K562 (cell line): ENCODE measurements around the gene MYO15B. TPM values are rescaled to one million over a fixed set of nuclear protein-coding genes. Genes with fewer than 3 reads are reported as not detected.

Source experiments
- ATAC-seq: fragments of 200-7000 bp; cut with Tn5 transposase; 3 replicates; pipeline ENCODE4 v1.9.1; 2020; ENCODE audit warnings: moderate library complexity
- BruUV-seq: library from RNA; stranded (reverse); fragments of 400-500 nt; replicated peaks from 2 replicates; lab custom pipeline; 2021; lab: Mats Ljungman, UMichigan
- CTCF ChIA-PET: fragments of 300-600 bp; formaldehyde crosslinking; extraction: SDS; loops from one replicate; lab custom pipeline; 2021; ENCODE audit warnings: low intra/inter-chr PET ratio; lab: Yijun Ruan, JAX
- POLR2A ChIA-PET: fragments of 300-600, 350-650 bp; sonication (Branson Sonifier 250); formaldehyde crosslinking; extraction: SDS; loops from one replicate; lab custom pipeline; 2021; ENCODE audit warnings: antibody characterized with exemption, inconsistent platforms; lab: Yijun Ruan, JAX
- DNase-seq, 4 experiments: peaks; one replicate each; pipeline versions ENCODE4 v3.0.0 to v3.0.0-alpha.2; 2011 to 2018; ENCODE audit warnings: low spot score in 3 of 4, mixed read lengths in 3 of 4; ENCODE audit errors: extremely low read depth in 1 of 4
- FAIRE-seq: peaks from 2 replicates; lab custom pipeline; 2011; peaks lifted over from hg19 to GRCh38; lab: Jason Lieb, UNC
- H2AFZ ChIP-seq: 2 replicates; pipeline ENCODE4 v1.6.0; 2011; ENCODE audit warnings: low read depth, low read length, control low read depth, inconsistent platforms
- H3K27ac ChIP-seq: fragments of 200-600 bp; 3 replicates; pipeline ENCODE4 v1.8.0; 2011; ENCODE audit warnings: low read depth, mild to moderate bottlenecking, control low read depth, inconsistent platforms, low read length, moderate library complexity, mixed read lengths; ENCODE audit errors: extremely low read depth
- H3K27me3 ChIP-seq, 2 experiments: fragments of 300-600 bp in 1 of 2; 2 replicates in 1 of 2; 3 replicates in 1 of 2; pipeline versions ENCODE4 v1.6.0 to v1.8.0; 2011; ENCODE audit warnings: inconsistent platforms in 2 of 2, low read length in 2 of 2, mild to moderate bottlenecking in 1 of 2, mixed read lengths in 1 of 2, moderate library complexity in 1 of 2; ENCODE audit not compliant: control insufficient read depth in 2 of 2, insufficient read depth in 2 of 2
- H3K36me3 ChIP-seq: fragments of 300-600 bp; 3 replicates; pipeline ENCODE4 v1.8.0; 2011; ENCODE audit warnings: mild to moderate bottlenecking, low read length, inconsistent platforms; ENCODE audit not compliant: control insufficient read depth, insufficient read depth
- H3K4me1 ChIP-seq, 2 experiments: fragments of 200-600 bp in 1 of 2; replicated peaks in 1 of 2; 2 replicates in 1 of 2; 3 replicates in 1 of 2; pipeline versions ENCODE4 v1.5.1 to v1.8.0; 2011; ENCODE audit warnings: inconsistent platforms in 2 of 2, low read length in 2 of 2, mild to moderate bottlenecking in 1 of 2, mixed read lengths in 1 of 2, moderate library complexity in 1 of 2; ENCODE audit not compliant: control insufficient read depth in 2 of 2, insufficient read depth in 2 of 2
- H3K4me2 ChIP-seq: 2 replicates; pipeline ENCODE4 v1.6.1; 2011; ENCODE audit warnings: low read length, control low read depth, inconsistent platforms, mixed read lengths; ENCODE audit not compliant: insufficient read depth
- H3K4me3 ChIP-seq: fragments of 200-600 bp; sonication (generic), shearing (Covaris generic); 2 replicates; pipeline ENCODE4 v1.5.1; 2016; ENCODE audit warnings: control low read depth, inconsistent platforms
- H3K79me2 ChIP-seq: fragments of 200-600 bp; 3 replicates; pipeline ENCODE4 v1.8.0; 2011; ENCODE audit warnings: low read length, inconsistent platforms; ENCODE audit not compliant: control insufficient read depth, insufficient read depth
- H3K9ac ChIP-seq, 2 experiments: 2 replicates each; pipeline versions ENCODE4 v1.6.0 to v1.6.1; 2011; ENCODE audit warnings: low read depth in 2 of 2, low read length in 2 of 2, control low read depth in 1 of 2, inconsistent platforms in 1 of 2, mild to moderate bottlenecking in 1 of 2, mixed read lengths in 1 of 2; ENCODE audit not compliant: insufficient read depth in 1 of 2
- H3K9me1 ChIP-seq: one replicate; pipeline ENCODE4 v1.6.0; 2011; ENCODE audit warnings: inconsistent platforms, mild to moderate bottlenecking, low read length, moderate library complexity; ENCODE audit not compliant: control insufficient read depth, insufficient read depth
- H3K9me3 ChIP-seq: replicated peaks from 2 replicates; pipeline ENCODE4 v1.5.1; 2011; ENCODE audit warnings: low read depth, low read length, inconsistent platforms; ENCODE audit not compliant: control insufficient read depth, insufficient read depth
- H4K20me1 ChIP-seq: replicated peaks from 2 replicates; pipeline ENCODE4 v1.6.1; 2011; ENCODE audit warnings: low read length, inconsistent platforms, mixed read lengths; ENCODE audit not compliant: control insufficient read depth, insufficient read depth
- CBFA2T2 ChIP-seq: fragments of 450-650 bp; conservative IDR thresholded peaks from 2 replicates; pipeline ENCODE4 v1.6.1; 2017; ENCODE audit warnings: mild to moderate bottlenecking
- SETDB1 ChIP-seq: IDR thresholded peaks from one replicate; pipeline ENCODE4 v1.6.1; 2012; ENCODE audit warnings: low read length, control low read depth, inconsistent platforms
- TCF7 ChIP-seq: sonication (generic); IDR thresholded peaks from 2 replicates; pipeline ENCODE4 v1.6.1; 2016; ENCODE audit warnings: antibody characterized with exemption, borderline replicate concordance
- YBX1 ChIP-seq: fragments of 450-650 bp; IDR thresholded peaks from 2 replicates; pipeline ENCODE4 v1.7.1; 2016; ENCODE audit warnings: mild to moderate bottlenecking
- YY1 ChIP-seq, 3 experiments: IDR thresholded peaks; 2 replicates each; pipeline ENCODE4 v1.6.1; 2011; ENCODE audit warnings: low read length in 2 of 3, mild to moderate bottlenecking in 2 of 3, moderate library complexity in 2 of 3, borderline replicate concordance in 1 of 3, control low read depth in 1 of 3, low read depth in 1 of 3; ENCODE audit not compliant: insufficient read depth in 3 of 3, insufficient replicate concordance in 2 of 3, control insufficient read depth in 1 of 3, insufficient read length in 1 of 3; ENCODE audit errors: extremely low read depth in 1 of 3
- ZNF184 ChIP-seq: sonication (generic); formaldehyde crosslinking; IDR thresholded peaks from 2 replicates; pipeline ENCODE4 v1.5.0; 2020; ENCODE audit warnings: missing genetic modification reagents
- ZNF445 ChIP-seq: fragments of 250-450 bp; sonication (Bioruptor Pico); IDR thresholded peaks from 2 replicates; pipeline ENCODE4 v1.4.0; 2020; ENCODE audit warnings: low read depth, mild to moderate bottlenecking, moderate library complexity
- WGBS: fragments of 100-300 bp; shearing (Covaris generic); methylation state at CpG from one replicate; pipeline ENCODE4 v1.1.6; 2016; ENCODE audit warnings: low coverage, mixed read lengths; ENCODE audit not compliant: insufficient coverage; ENCODE audit errors: missing lambda C conversion rate; 5-methylcytosine and 5-hydroxymethylcytosine counted together
- in situ Hi-C: fragments of 300-500 bp; cut with MboI; formaldehyde crosslinking; loops from 4 replicates; pipeline ENCODE4 v1.15.0; 2018; ENCODE audit warnings: inconsistent platforms, mixed read lengths
- intact Hi-C: fragments of 100-400 bp; cut with micrococcal nuclease; formaldehyde crosslinking; loops from 2 replicates; pipeline ENCODE4 v1.14.2; 2022
- polyA plus RNA-seq, 8 experiments: library from polyadenylated mRNA; depleted of rRNA in 4 of 8; stranded (reverse) in 5 of 8; unstranded in 3 of 8; fragments of >200 nt; fragmentation: Nextera tagmentation in 2 of 8; fragmentation: Illumina TruSeq in 1 of 8; extraction: Ambion mirVana in 2 of 8; extraction: Trizol in 1 of 8; gene quantifications; 2 replicates each; pipeline versions ENCODE4 v1.2.1 to v1.2.3, GENCODE V29; 2011 to 2014; ENCODE audit warnings: inconsistent platforms in 1 of 8, missing spikeins in 1 of 8
- total RNA-seq, 7 experiments: library from RNA; depleted of rRNA in 6 of 7; stranded (reverse); fragments of >200 nt in 6 of 7; fragmentation: Illumina TruSeq in 2 of 7; extraction: Trizol in 2 of 7; gene quantifications; 2 replicates each; pipeline versions ENCODE4 v1.2.1 to v1.2.3, GENCODE V29; 2011 to 2021; ENCODE audit warnings: low replicate concordance in 1 of 7
- TF ChIP-seq, protein P1 (sequence below): fragments of 450-650 bp; IDR thresholded peaks from 2 replicates; pipeline ENCODE4 v1.6.1; 2017; ENCODE audit warnings: antibody characterized with exemption, mild to moderate bottlenecking
- TF ChIP-seq, protein P2 (sequence below): sonication (generic); formaldehyde crosslinking; IDR thresholded peaks from 2 replicates; pipeline ENCODE4 v1.8.0; 2022; ENCODE audit warnings: mild to moderate bottlenecking, missing genetic modification reagents
- TF ChIP-seq, protein P3 (sequence below): fragments of 250-450 bp; sonication (Bioruptor Pico); IDR thresholded peaks from 2 replicates; pipeline ENCODE4 v1.8.0; 2022; ENCODE audit warnings: inconsistent platforms

MYO15B gene
- total and polyA plus RNA-seq, 9 of the 15 experiments (the other 6 are each of a cell fraction or from before 2014, with no cell fraction given), result 0.05 to 3.1 (median 0.83) TPM; not detected in 2

DNA sequence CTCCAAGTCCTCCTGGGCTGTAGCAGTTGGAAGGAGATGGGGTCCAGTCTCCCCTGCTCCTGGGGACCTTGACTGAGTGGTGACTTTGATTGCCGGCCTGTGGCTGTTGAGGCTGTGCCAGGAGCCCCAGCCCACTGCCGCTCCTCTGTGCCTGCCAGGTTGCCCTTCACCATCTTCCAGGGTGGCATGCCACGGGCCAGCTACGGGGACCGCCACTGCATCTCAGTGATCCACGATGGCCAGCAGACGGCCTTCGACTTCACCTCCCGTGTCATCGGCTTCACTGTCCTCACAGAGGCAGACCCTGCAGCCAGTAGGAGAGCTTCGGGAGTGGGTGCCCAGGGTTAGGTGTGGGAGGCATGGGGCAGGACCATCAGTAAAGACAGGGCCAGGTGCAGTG, 23.4 kb upstream of the MYO15B start (continued):
- TF ChIP-seq, protein P1, sequence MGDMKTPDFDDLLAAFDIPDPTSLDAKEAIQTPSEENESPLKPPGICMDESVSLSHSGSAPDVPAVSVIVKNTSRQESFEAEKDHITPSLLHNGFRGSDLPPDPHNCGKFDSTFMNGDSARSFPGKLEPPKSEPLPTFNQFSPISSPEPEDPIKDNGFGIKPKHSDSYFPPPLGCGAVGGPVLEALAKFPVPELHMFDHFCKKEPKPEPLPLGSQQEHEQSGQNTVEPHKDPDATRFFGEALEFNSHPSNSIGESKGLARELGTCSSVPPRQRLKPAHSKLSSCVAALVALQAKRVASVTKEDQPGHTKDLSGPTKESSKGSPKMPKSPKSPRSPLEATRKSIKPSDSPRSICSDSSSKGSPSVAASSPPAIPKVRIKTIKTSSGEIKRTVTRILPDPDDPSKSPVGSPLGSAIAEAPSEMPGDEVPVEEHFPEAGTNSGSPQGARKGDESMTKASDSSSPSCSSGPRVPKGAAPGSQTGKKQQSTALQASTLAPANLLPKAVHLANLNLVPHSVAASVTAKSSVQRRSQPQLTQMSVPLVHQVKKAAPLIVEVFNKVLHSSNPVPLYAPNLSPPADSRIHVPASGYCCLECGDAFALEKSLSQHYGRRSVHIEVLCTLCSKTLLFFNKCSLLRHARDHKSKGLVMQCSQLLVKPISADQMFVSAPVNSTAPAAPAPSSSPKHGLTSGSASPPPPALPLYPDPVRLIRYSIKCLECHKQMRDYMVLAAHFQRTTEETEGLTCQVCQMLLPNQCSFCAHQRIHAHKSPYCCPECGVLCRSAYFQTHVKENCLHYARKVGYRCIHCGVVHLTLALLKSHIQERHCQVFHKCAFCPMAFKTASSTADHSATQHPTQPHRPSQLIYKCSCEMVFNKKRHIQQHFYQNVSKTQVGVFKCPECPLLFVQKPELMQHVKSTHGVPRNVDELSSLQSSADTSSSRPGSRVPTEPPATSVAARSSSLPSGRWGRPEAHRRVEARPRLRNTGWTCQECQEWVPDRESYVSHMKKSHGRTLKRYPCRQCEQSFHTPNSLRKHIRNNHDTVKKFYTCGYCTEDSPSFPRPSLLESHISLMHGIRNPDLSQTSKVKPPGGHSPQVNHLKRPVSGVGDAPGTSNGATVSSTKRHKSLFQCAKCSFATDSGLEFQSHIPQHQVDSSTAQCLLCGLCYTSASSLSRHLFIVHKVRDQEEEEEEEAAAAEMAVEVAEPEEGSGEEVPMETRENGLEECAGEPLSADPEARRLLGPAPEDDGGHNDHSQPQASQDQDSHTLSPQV, result no peak
- TF ChIP-seq YY1 (IDR thresholded peaks at IDR 0.05; ENCODE audit: borderline replicate concordance in 1 of 3, control insufficient read depth in 1 of 3, extremely low read depth in 1 of 3, insufficient read depth in 3 of 3, insufficient read length in 1 of 3, insufficient replicate concordance in 2 of 3, low read depth in 1 of 3, low read length in 2 of 3) (no peak), ZNF184 (CRISPR knock-in tag) (no peak), TCF7 (no peak)

DNA sequence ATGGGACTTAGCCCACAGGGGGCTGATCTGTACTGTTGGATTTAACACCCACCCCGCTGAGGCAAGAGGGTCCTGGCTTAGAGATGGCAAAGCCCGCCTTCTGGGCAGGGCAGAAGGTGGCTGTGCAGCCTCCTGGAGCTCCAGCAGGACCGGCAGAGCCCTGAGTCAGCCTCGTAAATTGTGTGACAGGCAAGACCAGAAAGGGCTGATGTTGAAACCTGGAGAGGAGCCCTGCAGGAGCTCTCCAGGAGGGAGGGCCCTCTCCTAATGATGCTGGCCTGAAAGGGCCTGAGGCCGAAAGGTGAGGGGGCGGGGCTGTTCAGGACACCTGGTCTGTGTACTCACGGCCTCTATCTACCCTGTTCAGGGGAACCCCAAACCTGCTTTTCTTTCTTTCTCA, 22.5 kb upstream of the MYO15B start:
- Histone ChIP-seq H3K9me3 (no peaks in the 10 kb centered on the region), H3K36me3 (peaks cover 13% of the 10 kb centered on the region; the same call in 1 of the 3 replicates), H3K4me3 (no peak overlapping the region), H4K20me1 (no peaks in the 10 kb centered on the region), H3K79me2 (no peaks in the 10 kb centered on the region), H3K4me2 (no peak overlapping the region), H3K27me3 (no peaks in the 10 kb centered on the region), H2AFZ (no peak overlapping the region), H3K27ac (no peak overlapping the region), H3K4me1 (peaks cover 0 to 18% of the 10 kb centered on the region in 2 experiments; a peak in 2 of 5 replicates), H3K9ac (peak overlapping the region in 1 of 2 experiments; percentile 72; a peak in 1 of 4 replicates), H3K9me1 (no peaks in the 10 kb centered on the region)
- ChIA-PET CTCF (no interaction called here), POLR2A (interaction anchor here (0.8 to 1.7 kb wide), 3 partner anchors 12 to 31 kb away, joined by 3 to 5 read pairs (median 3); no protein-coding TSS in a partner anchor)
- DNase-seq, result no peak
- intact Hi-C loops (no loop called here), in situ Hi-C loops (no loop called here)
- TF ChIP-seq, protein P2, sequence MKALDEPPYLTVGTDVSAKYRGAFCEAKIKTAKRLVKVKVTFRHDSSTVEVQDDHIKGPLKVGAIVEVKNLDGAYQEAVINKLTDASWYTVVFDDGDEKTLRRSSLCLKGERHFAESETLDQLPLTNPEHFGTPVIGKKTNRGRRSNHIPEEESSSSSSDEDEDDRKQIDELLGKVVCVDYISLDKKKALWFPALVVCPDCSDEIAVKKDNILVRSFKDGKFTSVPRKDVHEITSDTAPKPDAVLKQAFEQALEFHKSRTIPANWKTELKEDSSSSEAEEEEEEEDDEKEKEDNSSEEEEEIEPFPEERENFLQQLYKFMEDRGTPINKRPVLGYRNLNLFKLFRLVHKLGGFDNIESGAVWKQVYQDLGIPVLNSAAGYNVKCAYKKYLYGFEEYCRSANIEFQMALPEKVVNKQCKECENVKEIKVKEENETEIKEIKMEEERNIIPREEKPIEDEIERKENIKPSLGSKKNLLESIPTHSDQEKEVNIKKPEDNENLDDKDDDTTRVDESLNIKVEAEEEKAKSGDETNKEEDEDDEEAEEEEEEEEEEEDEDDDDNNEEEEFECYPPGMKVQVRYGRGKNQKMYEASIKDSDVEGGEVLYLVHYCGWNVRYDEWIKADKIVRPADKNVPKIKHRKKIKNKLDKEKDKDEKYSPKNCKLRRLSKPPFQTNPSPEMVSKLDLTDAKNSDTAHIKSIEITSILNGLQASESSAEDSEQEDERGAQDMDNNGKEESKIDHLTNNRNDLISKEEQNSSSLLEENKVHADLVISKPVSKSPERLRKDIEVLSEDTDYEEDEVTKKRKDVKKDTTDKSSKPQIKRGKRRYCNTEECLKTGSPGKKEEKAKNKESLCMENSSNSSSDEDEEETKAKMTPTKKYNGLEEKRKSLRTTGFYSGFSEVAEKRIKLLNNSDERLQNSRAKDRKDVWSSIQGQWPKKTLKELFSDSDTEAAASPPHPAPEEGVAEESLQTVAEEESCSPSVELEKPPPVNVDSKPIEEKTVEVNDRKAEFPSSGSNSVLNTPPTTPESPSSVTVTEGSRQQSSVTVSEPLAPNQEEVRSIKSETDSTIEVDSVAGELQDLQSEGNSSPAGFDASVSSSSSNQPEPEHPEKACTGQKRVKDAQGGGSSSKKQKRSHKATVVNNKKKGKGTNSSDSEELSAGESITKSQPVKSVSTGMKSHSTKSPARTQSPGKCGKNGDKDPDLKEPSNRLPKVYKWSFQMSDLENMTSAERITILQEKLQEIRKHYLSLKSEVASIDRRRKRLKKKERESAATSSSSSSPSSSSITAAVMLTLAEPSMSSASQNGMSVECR (CRISPR knock-in tag), result no peak
- TF ChIP-seq SETDB1 (no peak), CBFA2T2 (no peak), YBX1 (no peak), ZNF445 (CRISPR knock-in tag) (no peak)
- TF ChIP-seq, protein P3, sequence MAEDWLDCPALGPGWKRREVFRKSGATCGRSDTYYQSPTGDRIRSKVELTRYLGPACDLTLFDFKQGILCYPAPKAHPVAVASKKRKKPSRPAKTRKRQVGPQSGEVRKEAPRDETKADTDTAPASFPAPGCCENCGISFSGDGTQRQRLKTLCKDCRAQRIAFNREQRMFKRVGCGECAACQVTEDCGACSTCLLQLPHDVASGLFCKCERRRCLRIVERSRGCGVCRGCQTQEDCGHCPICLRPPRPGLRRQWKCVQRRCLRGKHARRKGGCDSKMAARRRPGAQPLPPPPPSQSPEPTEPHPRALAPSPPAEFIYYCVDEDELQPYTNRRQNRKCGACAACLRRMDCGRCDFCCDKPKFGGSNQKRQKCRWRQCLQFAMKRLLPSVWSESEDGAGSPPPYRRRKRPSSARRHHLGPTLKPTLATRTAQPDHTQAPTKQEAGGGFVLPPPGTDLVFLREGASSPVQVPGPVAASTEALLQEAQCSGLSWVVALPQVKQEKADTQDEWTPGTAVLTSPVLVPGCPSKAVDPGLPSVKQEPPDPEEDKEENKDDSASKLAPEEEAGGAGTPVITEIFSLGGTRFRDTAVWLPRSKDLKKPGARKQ (CRISPR knock-in tag), result no peak
- no peak for ATAC-seq
- FAIRE-seq, result no peak
- no TSS peak for BruUV-seq
- 61% methylated on average over 7 of the region's 7 CpGs for WGBS
